T follicular helper cell (primary cell): ENCODE data around the gene MYLIP.
"Not testable (repeated sequence)": the region's sequence is repeated elsewhere in the genome, so short reads cannot be mapped to it uniquely, and the experiment has no call there.

Source experiments
- DNase-seq: peaks from one replicate; pipeline ENCODE4 v3.0.0-alpha.2; 2020; ENCODE audit warnings: low read depth

MYLIP gene

GRCh38 chr6:16173167-16173940, 44.5 kb downstream of the MYLIP start:
- DNase-seq, result no peak

DNA sequence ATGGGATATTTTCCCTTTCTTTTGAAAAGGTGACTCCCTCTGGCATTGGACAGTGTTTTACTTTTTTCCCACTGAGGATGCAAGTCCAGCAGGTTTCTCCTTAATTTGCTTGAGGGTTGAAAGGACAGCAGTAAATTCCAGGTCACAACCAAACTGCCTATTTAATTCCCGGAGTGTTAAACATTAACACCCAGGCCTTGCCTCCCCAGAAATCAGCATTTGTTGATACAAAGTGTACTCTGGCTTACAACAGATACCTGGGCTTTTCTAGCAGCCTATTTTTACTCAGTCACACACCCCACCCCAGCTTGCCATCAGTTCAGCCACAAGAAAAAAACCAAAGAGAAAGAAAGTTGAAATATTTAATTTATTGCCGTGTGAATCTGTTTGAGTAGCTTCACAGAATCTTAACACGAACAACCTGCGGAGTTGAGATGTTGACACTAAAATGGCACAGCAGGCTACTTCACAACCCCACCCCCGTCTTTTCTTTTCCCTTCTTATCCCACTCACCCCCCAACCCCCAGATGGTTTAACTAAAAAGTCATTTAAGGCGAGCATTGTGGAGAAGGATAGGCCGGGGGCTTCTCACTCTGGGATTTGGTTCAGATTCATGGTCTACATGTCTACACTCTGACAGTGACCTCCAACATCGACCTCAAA, 45.7 kb downstream of the MYLIP start:
- DNase-seq, result no peak

DNA sequence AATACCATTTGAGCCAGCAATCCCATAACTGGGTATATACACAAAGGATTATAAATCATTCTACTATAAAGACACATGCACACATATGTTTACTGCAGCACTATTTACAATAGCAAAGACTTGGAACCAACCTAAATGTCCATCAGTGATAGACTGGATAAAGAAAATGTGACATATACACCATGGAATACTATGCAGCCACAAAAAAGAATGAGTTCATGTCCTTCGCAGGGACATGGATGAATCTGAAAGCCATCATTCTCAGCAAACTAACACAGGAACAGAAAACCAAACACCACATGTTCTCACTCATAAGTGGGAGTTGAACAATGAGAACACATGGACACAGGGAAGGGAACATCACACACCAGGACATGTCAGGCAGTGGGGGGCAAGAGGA, 47.7 kb downstream of the MYLIP start:
- DNase-seq, result not testable (repeated sequence)

DNA sequence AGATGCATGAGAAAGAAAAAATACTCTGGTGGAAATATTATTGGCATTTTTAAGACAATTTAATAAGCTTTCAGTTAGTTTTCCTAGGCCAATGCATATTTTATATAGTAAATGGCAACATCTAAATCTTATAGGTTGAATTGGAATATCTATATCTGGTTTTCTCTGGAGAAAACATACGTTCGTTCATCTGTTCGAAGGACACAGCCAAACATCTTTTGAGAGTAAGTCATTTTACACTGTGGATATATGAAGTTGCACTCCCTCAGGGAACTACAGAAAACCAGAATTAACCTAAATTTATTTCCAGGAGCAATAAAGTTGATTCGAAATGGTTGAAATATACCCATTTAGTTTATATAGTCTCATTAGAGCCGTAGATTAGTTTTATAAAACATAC, 49.0 kb downstream of the MYLIP start:
- DNase-seq, result no peak

- DNase-seq, result no peak
Observed at GRCh38 chr6:16178351-16178750, 49.5 kb downstream of the MYLIP start.

DNA sequence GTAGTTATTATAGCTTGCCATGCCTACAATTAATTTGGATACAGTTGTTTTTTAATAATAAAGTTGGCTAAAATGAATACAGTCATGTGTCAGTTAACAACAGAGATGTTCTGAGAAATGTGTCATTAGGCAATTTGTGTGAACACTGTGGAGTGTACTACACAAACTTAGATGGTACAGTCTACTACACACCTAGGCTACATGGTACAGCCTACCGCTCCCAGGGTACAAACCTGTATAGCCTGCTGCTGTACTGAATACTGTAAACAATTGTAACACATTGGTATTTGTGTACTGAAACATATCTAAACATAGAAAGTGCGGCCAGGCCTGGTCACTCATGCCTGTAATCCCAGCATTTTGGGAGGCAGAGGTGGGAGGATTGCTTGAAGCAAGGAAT, 50.2 kb downstream of the MYLIP start:
- no peak for DNase-seq

DNA sequence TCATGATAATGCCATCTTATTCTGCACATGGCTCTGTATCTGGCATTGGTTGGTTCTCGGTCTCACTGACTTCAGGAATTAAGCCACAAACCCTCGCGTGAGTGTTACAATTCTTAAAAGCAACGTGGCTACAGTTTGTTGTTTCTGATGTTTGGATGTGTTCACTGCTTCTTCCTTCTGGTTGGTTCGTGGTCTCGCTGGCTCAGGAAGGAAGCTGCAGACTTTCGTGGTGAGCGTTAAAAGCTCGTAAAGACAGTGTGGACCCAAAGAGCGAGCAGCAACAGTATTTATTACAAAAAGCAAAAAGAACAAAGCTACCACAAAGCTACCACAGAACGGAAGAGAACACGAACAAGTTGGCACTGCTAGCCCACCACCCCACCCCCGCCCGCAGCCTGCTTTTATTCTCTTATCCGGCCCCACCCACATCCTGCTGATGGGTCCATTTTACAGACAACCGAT, 51.1 kb downstream of the MYLIP start:
- DNase-seq, result peak; percentile 41

DNA sequence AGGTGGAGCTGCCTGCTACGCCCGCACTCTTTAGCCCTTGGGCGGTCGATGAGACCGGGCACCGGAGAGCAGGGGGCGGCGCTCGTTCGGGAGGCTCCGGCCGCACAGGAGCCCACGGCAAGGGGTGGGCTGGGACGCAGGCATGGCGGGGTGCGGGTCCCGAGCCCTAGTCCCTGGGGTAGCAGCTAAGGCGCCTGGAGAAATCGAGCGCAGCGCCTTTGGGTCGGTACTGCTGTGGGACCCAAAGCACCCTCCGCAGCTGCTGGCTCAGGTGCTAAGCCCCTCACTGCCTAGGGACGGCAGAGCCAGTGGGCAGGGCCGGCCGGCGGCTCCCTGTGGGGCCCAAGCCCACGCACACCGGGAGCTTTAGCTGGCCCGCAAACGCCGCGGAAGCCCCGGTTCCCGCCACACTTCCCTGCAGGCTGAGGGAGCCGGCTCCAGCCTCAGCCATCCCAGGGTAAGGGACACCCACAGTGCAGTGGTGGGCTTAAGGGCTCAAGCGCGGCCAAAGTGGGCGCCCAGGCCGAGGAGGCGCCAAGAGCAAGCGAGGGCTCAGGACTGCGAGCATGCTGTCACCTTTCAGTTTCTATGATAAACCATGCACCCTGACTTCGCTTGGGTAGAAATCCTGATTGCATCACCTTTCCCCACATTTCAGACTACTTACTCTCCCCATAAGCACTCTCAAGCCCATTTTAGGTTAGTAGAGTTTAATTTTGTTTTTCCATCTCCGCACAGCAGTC, 52.0 kb downstream of the MYLIP start:
- DNase-seq, result no peak

DNA sequence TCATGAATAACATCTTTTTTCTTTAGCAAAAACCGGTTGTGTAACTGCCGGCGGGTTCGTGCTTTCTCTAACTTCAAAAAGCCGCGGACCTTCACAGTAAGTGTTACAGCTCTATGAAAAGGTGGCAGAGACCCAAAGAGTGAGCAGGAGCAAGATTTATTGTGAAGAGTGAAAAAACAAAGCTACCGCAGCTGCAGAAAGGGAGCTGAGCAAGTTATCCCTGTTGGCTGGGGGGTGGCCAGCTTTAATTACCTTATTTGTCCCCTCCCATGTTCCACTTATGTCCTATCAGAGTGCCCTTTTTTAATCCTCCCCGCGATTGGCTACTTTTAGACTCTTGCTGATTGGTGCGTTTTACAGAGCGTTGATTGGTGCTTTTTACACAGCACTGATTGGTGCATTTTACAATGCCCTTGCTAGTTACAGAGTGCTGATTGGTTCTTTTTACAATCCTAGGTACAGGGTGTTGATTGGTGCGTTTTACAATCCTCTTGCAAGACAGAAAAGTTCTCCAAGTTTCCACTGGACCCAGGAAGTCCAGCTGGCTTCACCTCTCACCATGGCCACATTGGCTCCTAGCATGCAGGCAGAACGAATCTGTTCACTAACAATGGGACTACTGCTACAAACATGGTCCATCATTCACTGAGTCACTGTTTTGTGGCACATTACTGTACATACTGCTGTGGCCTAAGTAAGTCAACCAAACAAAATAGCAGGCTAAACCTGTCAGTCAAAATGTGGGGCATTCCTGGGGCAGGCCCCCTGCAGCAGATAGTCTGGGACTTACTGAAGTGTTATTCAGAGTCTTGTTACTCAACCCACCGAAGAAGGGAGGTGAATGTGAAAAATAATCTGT, 52.8 kb downstream of the MYLIP start:
- no peak for DNase-seq

- DNase-seq, result no peak
Observed at GRCh38 chr6:16183187-16183664, 54.3 kb downstream of the MYLIP start.

- no peak for DNase-seq
Observed at GRCh38 chr6:16184129-16184528, 55.2 kb downstream of the MYLIP start.

GRCh38 chr6:16184551-16184950, 55.7 kb downstream of the MYLIP start:
- no peak for DNase-seq

DNA sequence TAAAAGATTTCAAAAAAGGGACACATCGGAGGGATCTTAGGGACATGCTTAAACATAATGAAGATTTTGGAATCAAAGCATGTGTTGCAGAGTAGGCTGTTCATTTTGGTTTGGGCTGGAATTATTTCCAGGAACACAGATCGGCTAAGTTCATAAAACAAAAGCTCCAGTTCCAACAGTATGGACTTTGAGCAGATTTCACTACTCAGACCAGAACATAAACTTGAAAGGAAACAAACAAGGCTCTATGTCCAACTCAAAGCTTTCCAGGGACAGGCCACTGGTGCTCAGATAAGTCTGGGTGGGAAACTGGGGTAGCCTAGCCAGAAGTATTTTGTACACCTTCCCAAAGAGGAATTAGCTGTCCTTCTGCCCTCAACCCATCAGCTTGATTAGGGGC, 58.3 kb downstream of the MYLIP start:
- DNase-seq, result no peak

DNA sequence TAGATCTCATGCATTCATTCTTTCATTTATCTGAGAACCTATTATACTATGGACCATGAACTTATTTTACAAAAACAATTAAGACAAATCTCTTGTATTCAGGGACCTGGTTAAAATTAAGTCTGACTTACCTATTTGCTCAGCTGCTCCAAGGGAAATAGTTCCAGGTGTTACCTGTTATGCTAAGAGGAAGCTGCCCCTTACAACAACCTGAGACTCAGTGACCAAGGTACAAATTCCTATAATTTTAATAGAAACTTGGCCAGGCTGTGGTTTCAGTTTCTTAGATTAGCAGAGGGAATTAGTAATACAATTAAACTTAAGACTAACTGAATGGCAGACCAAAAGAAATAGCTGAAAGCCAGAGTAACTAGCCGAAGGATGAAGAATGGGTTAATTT, 61.3 kb downstream of the MYLIP start:
- DNase-seq, result no peak

DNA sequence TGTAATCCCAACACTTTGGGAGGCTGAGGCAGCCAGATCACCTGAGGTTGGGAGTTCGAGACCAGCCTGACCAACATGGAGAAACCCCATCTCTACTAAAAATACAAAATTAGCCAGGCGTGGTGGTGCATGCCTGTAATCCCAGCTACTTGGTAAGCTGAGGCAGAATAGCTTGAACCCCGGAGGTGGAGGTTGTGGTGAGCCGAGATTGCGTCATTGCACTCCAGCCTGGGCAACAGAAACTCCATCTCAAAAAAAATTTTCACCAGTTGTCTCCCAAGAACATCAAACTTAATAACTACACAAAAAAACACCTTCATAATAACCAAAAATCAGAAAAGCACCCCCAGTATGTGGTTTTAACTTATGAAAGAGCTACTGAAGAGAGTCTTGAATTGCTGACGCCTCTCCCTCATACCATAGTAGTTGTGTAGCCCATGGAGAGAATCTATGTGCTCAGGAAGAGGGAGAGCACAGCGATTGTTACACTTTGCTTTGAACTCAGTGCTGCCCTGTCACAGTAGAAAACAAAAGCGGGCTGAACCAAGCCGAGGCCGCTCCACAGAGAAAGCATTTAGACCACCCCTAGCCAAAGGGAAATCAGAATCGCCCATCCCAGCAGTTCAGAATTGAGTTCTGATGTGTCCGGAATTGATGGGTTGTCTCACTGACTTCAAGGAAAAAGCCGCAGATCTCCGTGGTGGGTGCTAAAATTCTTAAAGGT, 67.5 kb downstream of the MYLIP start:
- no peak for DNase-seq

DNA sequence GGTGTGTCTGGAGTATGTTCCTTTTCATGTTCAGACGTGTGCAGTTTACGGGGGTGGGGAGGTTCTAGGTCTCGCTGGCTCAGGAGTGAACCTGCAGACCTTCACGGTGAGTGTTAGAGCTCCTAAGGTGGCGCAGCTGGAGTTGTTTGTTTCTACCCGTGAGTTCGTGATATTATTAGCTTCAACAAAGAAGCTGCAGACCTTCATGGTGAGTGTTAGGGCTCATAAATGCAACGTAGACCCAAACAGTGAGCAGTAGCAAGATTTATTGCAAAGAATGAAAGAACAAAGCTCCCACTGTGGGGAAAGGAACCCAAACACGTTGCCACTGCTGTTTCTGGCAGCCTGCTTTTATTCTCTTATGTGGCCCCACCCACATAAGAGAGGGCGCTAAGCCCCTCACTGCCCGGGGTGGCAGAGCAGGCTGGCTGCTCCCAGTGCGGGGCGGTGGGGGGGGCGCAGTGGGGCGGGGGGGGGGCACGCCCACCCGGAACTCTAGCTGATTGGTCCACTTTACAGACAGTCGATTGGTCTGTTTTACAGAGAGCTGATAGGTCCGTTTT, 68.2 kb downstream of the MYLIP start:
- no peak for DNase-seq
